SIG-M5 (cell line): ENCODE data around the gene TRH.
"Not testable (repeated sequence)": the region's sequence is repeated elsewhere in the genome, so short reads cannot be mapped to it uniquely, and the experiment has no call there.

Experiments used
- DNase-seq: peaks from one replicate; lab custom pipeline; 2025; lab: John Stamatoyannopoulos, UW

Gene TRH

DNA sequence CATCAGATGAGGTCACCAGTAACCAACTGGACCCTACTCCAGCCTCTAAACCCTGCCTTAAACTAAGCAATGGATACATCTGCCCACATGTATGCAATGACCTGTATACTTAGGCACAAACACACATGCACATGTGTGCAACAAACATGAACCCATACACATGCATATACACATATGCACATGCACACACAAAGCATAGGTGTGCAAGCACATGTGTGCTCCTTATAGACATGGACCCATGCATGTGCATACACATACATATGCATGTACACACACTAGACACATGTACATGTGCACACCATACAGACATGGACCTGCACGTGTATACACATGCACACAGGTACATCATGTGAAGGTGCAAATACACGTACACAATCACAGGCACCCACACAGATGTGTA, 8.6 kb upstream of the TRH start:
- no peak for DNase-seq

DNA sequence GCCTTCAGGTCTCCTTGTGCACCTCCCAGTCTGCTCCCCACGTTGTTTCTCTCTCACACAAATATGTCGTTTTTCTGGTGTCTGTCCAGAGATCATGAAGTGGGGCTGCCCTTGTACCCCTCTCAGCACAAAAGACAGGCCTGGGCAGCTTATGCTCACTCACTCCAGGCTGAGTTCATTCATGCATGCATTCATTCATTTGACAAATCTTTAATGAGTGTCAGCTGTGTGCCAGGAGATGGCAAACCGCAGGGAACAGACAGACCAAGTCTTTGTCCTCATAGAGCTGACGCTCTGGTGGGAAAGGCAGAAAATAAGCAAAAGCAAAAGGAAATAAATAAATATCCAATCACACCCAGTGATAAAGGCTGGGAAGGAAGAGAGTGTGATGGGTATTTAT, 7.6 kb upstream of the TRH start:
- no peak for DNase-seq

DNA sequence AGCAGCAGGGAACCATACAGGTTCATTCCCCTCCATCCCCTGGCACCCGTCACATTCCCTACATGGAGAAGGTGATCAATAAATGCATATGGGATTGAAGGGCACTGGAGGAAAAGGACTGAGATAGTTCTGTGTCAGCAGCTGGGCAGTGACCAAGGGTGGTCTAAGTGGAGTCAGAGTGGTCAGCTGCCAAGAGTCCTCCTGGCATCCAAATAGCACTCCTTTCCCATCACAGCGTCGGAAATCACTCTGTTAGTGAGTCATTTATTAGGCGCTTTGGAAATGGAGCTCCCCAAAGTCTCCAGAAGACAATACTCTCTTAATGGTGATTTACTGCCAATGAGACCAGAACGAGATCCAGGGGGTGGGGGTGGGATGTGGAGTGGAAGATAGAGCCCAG, 6.8 kb upstream of the TRH start:
- no peak for DNase-seq

DNA sequence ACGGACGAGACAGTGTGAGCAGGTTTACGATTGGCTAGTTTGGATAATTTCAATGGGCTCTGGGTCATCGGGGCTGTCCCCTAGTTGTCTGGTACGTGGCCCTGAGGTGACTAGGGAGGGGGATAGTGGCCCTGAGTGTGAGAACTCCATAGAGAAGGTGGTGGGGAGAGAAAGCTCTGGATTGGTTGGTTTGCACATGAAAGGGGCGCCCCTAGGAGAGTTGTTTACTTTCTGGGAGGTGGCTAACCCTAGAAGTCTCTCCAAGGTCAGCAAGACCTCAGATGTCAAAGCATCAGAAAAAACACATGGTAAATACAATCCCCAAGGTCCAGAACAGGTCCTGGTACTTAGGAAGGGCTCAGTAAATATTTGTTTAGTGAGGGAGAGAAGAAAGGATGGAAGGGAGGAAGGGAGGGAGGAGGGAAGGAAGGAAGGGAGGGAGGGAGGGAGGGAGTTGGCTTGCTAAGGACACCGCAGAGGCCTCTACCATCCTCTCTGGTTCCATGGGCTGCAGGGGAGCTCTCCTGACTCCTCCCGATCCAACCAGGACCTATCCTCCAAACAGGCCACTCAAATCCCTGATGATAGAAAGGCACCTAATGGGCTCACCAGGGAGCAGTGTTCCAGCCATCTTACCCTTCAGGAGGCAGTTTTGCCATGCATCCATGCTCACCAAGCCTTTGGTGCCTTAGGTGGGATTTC, 3.0 kb upstream of the TRH start:
- no peak for DNase-seq

DNA sequence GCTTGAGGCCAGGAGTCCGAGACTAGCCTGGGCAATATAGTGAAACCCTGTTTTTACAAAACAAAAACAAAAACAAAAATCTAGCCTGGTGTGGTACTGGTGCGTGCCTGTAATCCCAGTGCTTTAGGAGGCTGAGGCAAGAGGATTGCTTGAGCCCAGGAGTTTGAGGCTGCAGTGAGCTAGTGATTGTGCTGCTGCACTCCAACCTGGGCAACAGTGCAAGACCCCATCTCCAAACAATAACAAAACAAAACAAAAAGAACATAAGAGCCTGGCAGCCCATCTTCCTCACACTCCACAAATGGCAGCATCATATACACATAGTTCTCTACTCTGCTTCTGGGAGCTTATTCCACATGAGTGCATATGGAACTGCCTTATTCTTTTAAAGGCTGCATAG, 2.2 kb upstream of the TRH start:
- DNase-seq: no peak

DNA sequence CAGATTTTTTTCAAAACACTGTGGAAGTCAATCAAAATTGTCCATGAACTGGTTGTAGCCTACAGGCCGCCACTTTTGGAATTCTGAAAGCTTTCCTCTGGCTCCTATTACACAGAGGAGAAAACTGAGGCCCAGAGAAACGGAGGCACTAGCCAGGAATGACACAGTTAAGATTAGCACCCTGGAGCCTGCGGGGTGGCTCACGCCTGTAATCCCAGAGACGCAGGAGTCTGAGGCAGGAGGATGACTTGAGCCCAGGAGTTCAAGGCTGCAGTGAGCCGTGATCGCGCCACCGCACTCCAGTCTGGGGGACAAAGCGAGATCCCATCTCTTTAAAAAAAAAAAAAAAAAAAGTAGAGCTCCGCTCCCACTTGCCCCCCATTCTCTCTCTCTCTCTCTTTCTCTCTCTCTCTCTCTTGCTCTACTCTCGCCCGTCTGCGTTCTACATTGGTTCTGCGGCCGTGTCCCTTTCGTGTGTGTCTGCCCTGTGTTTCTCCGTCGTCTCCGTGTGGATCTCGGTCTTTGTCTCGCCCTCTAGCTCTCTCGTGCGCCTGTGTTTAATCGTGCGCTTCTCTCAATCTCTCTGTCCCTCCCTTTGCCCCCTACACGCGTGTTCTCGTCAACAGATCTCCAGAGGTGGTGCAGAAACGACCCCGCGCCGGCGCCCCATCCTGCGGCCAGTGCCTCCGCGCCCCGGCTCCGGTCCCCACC, 512 bp upstream of the TRH start:
- no peak for DNase-seq

DNA sequence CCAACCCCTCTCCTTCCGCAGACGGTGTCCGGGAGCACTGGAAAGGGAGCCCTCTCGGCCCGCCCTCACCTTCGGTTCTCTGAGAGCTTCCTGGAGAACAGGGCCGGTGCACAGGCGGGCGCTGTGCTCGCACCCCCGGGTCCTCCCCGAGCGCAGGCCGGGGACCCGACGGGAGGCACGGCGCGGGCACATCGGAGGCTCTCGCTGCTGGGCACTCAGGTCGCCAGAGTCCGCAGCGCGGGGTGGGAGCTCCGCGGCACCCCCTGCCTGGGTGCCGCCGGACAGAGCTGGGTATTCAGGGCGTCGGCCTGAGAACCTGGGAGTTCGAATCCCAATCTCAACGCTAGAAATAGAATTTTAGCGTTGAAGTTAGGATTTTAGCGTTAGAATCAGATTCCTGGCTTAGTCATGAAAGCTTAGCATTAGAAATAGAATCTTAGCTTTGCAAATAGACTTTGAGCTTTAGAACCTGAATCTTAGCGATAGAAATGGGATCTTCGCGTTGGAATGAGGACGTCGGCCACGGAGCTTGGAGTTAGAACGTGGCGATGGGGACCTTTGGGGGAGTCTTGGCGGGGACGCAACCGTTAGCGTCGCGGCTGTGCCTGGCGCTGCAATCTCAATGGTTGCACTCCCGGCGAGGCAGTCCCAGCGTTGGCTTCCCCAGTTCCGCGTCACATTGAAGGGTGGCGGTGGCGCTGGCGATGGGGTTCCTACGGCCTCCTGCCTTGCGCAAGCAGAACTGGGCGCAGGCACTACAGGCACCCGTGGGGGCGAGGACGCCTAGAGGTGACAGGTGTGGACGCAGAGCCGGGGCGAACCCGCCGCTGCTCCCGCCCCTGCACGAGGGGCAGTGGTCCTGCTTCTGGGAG, 549 bp downstream of the TRH start:
- no peak for DNase-seq

DNA sequence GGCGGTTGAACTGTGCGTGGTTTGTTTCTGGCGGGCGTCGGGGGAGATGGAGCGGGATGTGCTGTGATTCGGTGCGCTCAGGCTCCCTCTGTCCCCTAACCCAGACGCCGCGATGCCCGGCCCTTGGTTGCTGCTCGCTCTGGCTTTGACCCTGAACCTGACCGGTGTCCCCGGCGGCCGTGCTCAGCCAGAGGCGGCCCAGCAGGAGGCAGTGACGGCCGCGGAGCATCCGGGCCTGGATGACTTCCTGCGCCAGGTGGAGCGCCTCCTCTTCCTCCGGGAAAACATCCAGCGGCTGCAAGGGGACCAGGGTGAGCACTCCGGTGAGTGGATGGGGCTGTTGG, 1.2 kb downstream of the TRH start:
- DNase-seq: no peak

DNA sequence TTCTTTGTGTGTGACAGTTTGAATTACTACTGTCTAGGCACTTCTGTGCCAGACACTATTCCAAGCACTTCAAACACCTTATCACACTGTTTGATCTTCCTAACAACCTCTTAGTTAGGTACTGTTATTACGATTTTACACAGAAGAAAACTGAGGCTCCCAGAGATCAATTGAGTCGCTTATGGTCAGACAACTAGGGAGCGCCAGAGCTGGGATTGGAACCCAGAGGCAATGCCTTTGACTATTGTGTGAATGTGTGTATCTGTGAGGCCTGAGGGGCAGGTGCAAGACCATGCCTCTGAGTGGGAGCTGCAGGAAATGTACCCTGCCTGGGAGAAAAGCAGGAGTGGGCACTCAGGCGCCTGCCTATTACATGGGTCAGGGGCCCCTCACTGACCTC, 1.8 kb downstream of the TRH start:
- no peak for DNase-seq

DNA sequence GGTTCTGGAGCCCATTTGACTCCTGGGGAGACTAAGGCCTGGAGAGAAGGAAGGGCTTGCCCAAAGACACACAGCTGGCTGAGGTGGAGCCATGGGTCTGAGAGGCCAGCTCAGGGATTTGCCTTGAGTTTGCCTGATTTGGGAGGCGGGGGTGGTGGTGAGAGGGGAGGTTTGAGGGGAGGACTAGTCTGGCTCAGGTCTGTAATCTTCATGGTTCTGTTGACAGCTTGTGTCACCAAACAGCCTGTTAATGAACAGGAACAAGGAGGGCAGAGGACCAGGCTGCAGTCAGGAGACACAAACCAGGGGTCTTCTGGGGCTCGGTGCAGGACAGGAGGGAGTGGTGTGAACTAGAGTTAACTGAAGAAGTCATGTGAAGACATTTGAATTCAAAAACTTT, 3.6 kb downstream of the TRH start:
- DNase-seq: no peak

DNA sequence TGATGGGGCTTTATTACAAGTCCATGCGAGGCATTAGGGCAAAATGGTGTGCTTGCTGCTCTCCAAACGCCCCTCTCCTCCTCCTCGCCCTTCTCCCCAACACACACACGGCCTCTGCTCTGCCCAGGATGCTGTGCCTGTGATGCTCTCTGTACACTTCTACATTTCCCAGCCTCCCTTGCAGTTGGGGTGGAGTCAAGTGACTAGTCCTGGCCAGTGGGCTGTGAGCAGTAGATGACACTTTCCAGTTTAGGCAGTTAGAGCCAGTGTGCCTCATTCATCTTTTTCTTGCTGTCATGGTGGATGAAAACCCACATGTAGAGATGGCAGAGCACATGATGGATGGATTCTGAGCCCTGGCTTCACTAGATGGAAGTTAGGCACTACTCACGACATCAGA, 5.4 kb downstream of the TRH start:
- DNase-seq: no peak

DNA sequence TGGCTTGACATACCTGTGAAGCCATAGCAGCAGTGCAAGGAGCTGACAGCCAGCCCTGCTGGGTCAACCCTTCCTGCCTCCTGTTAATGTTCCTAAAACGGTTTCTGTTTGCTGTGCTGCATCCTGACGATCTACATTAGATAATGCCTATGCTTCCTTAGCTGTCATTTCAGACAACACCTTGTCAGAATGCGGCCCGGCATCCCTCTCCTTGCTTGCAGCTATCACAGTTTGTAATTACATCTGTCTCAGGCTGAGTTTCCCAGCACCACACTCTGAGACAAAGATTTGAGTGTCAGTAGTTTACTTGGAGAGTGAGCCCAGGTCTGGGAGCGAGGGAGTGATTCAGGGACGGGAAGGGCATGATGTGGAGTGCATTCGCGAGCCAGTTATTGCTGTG, 9.0 kb downstream of the TRH start:
- DNase-seq: no peak

DNA sequence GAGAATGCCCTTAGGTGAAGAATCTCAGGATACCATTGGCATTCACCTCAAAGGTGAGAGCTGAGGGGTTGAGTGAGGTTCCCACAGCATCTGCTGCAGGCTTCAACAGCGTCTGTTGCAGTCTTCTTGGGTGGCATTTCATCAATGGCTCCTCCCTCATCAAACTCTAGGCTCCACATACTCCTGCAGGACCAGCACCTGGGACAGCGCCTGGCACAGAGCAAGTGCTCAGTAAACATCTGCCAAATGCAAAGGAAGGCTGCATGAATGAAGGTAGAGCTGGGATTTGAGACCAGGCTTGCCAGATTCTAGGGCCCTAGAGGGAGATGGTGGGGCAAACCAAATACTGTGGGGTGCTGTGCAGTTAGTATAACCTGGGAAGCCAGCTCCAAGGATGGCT, 9.6 kb downstream of the TRH start:
- no peak for DNase-seq

DNA sequence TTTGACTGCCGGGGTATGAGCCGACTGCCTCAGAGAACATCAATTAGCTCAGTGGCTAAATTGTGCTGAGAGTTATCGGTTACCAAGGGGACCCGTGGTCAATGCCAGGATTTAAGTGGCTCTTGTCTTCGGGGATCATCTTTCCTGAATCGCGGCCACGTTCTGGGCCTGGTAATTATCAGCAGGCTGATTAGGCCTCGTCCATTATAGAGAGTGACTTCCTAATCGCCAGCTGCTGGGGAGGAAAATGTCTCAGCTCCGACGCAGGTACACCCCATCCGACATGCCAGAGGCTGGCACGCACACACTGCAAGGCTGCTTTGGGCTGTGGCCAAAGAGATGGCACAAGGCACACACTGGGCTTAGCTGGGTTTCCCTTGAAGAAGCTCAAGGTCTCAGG, 10.6 kb downstream of the TRH start:
- no peak for DNase-seq

DNA sequence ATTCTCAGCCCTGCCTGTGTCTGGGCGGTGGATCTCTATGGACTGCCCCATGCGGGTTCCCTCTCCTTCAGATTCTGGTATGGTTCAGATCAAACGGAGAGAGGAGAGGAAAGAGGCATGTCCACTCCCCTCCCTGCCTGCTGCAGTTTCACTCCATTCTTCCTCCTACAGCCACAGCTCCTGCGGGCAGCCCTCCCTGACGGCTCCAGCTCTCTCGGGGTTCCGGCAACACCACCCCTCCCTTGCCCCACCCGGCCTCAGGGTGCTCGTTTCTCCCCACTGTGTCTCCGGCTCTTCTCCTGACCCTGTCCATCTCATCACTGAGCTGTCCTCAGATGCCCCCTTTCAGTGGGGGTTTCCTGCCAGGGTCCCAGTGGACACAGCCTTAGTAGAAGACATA, 13.9 kb downstream of the TRH start:
- no peak for DNase-seq

DNA sequence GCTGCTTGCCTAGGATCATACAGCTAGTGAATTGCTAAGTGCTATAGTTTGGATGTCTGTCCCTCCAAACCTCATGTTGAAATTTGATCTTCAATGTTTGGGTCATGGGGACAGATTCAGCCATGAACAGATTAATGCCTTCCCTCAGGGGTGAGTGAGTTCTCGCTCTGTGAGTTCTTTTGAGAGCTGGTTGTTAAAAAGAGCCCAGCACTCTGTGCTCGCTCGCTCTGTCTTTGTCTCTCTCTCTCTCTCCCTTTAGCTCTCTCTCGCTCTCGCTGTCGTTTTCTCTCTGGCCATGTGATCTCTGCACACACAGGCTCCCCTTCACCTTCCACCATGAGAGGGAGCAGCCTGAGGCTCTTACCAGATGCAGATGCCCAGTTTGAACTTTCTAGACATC, 14.9 kb downstream of the TRH start:
- DNase-seq: no peak

DNA sequence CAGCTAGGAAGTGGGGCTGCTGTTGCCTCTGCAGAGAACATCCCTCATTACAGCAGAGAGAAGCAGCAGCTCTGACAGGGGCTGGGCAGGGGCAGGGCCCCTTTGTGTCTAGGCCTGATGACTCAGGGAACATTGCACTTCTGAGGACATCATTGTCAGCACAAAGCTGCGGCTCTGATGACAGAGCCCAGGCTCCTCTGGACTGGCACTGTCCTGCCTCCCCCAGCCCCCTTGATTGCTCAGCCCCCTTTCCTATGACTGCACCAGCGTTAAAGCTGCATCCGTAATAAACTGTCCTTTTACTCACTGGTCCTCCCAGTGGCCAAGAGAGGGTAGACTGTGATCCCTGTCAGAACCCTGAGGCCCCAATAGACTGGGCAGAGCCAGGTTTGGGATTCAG, 18.3 kb downstream of the TRH start:
- no peak for DNase-seq

DNA sequence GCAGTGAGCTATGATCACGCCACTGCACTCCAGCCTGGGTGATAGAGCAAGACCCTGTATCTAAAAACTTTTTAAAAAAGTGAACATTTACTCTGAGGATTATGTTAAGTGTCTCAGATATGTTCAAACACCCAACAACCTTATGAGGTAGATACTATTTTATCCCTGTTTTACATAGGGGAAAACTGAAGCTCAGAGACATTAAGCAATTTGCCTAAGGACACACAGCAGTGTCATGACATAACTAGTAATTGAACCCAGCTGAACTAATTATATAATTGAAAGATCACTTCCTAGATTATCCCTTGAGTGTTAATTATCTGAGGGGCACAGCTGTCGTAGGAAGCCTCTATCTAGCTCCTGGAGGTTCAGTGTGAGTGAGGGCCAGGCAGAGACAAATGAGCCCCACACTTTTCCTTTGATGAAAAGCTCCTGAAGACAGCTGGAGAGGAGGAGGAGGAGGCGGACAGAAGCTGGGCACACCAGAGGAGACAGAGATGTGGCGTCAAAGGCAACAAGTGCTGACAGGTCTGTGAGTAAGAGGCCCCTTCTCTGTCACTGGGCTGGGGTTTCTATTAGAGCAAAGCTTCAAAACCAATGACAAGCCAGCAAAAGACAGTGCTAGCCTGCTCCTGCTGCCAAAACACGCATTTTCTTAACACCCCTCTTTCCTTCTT, 20.5 kb downstream of the TRH start:
- DNase-seq: no peak

DNA sequence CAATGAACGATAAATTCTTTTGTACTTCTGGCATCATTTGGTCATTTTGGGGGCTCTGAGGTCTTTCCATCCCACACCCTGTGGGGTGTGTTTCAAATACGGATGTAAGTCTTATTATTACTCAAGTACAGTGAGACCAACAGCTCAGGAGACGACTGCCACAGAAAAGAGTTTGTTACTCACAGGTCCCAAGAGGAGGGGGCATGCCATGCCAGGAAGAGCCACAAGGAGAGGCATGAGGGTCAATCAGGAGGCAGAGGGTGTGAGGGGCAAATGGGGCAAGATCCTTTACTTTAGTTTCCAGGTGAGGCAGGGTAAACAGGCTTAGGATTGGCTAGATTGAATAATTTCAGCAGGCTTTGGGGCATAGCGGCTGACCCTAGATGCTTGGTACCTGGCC, 21.6 kb downstream of the TRH start:
- DNase-seq: no peak

DNA sequence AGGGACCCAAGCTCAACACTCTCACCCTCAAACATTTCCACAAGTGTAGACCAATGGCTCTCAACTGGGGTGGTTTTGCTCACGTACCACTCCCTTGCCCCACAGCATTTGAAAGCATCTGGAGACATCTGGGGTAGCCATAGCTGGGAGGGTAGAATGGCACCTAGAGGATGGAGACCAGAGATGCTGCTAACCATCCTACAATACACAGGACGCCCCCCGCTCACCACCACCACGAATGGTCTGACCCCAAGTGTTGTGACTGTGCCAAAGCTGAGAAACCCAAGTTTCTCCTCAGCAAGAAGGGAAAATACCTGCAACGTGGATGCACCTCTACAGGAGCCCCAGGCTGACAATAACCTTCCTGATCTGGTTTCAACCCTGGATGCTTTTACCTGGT, 24.7 kb downstream of the TRH start:
- DNase-seq: not testable (repeated sequence)

DNA sequence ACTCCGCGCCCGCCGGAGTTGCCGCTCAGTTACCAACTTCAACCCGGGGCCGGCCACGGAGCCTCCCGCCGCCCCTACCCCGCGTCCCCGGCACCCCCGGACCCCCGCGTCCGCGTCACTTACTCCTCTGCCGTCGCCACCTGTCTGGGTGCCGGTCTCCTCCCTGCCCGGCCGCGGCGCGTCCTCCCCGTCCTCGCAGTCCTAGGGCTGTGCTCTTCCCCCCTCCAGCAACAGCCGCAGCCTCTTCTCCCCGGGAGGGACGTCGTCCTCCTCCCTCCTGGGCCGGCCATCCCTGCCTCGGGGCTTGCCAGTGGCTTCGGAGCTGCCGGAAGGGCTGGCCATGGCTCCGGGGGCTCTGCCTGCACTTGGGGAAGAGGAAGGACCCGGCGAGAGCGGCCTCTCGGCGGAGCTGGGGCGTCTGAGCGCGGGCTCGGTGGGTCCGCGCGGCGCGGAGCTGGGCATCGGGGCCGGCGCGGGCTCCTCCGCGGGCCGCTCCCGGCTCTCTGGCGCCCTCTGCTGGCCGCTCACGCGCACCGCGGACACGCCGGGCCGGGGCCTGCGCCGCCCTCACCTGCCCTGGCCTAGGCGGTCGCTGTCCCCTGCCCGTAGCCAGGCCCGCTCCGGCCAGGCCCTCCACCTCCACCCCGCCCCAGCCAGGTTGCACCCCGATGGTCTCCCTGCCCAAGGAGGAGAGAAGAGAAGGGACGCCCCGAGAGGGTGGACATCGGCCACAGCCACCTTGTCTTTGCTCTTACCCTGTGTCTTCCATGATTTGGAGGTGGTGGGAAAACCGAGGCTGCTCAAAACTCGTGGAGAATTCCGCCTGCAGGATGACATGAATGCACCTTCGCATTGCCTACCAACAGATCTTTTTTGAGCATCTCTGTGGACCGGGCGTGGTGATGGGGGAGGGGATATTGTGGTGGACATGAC, 28.4 kb downstream of the TRH start:
- not testable (repeated sequence) for DNase-seq

DNA sequence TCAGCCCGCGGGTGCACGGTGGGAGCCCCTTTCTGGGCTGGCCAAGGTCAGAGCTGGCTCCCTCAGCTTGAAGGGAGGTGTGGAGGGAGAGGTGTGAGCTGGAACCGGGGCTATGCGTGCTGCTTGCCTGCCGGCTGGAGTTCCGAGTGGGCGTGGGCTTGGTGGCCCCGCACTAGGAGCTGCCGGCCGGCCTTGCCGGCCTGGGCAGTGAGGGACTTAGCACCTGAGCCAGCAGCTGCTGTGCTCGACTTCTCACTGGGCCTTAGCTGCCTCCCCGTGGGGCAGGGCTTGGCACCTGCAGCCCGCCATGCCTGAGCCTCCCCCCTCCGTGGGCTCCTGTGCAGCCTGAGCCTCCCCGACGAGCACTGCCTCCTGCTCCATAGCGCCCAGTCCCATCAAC, 36.0 kb downstream of the TRH start:
- DNase-seq: no peak
